SH-SY5Y (cell line): ENCODE results near the gene PRMT7.

Source experiments
- GATA2 ChIP-seq: IDR thresholded peaks from 2 replicates; pipeline ENCODE4 v1.6.1; 2011; ENCODE audit warnings: mild to moderate bottlenecking, low read depth, low read length
- GATA3 ChIP-seq: IDR thresholded peaks from 2 replicates; pipeline ENCODE4 v1.6.1; 2011; ENCODE audit warnings: low read depth, mild to moderate bottlenecking, low read length, moderate library complexity

GRCh38 chr16:68269793-68270192 lies 41.0 kb upstream of the PRMT7 start:
- no peak for TF ChIP-seq GATA2
- no peak for TF ChIP-seq GATA3
